ENCODE data around the gene LNPEP.

The LNPEP gene

DNA sequence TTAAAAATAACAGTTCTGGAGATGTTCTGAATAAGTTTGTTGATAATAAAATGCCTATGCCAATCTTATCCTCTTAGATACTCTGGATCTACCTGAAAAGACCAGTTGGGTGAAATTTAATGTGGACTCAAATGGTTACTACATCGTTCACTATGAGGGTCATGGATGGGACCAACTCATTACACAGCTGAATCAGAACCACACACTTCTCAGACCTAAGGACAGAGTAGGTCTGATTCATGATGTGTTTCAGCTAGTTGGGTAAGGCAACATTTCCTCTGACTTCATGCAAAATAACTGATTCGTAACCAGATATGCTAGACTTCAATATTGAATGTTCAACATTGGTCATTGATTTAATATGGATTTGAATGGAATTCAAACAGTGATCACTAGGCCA is 32.6 kb upstream of the LNPEP start:
- no peaks in the 10 kb centered on the region for H3K36me3 ChIP-seq (ENCODE audit: insufficient read depth, insufficient read length, low read length)
- H3K27me3 ChIP-seq (ENCODE audit: insufficient read depth, insufficient read length): no peaks in the 10 kb centered on the region
- DNase-seq (ENCODE audit: low read depth, low spot score): no peak
- H3K9ac ChIP-seq (ENCODE audit: insufficient read length, low read depth): no peak overlapping the region
- TF ChIP-seq YY1 (IDR thresholded peaks at IDR 0.05; ENCODE audit: insufficient read depth, insufficient read length) (no peak), SUZ12 (IDR thresholded peaks at IDR 0.05; ENCODE audit: extremely low read depth, insufficient read depth, insufficient read length) (no peak), ZNF274 (IDR thresholded peaks at IDR 0.05; ENCODE audit: low read depth, low read length) (no peak)
- no peaks in the 10 kb centered on the region for H3K4me1 ChIP-seq (ENCODE audit: insufficient read depth, insufficient read length)
- H3K4me3 ChIP-seq (ENCODE audit: insufficient read length, low read depth): no peak overlapping the region
- H3K9me3 ChIP-seq (ENCODE audit: insufficient read depth, low read length): no peaks in the 10 kb centered on the region

DNA sequence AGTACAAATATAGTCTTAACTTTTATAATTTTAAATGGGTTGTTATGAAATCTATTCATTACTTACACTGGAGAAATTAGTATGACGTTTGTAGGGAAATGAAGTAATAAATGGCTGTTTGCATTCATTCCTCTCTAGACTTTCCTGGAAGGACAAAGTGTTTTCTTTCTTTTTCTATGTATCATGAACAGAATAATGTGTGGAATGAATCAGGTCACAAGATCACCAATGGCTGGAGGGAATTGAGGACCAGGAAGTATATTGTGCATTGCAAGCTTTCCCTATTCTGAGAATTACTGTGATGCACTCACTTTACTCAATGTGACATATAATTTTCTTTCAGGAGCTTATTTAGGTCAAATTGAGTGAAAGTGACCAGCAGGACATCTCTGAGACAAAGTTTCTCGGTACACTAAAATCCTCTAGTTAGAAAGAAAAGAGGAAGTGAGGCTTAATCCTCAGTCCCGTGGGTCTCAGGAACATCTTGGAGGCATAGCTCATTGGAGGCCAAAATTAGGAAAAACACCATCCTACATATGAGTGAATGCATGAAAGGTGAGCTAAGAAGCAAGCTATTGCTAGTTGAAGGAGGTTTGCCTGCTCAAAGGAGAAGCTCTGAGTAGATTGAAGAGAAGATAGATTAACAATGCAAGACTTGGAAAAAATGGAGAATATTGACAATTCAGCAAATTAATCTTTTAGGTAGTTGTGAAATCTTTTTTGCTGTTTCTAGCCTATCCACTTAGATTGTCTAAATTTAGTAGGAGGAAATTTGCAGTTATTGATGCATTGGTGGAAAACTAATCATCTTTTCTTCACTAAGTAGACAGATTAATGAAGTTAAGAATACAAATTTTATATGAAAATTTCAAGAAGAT is 31.6 kb upstream of the LNPEP start:
- no peaks in the 10 kb centered on the region for H3K27me3 ChIP-seq (ENCODE audit: insufficient read depth, insufficient read length)
- no peaks in the 10 kb centered on the region for H3K4me1 ChIP-seq (ENCODE audit: insufficient read depth, insufficient read length)
- H3K9ac ChIP-seq (ENCODE audit: insufficient read length, low read depth): no peak overlapping the region
- TF ChIP-seq YY1 (IDR thresholded peaks at IDR 0.05; ENCODE audit: insufficient read depth, insufficient read length): no peak
- TF ChIP-seq SUZ12 (IDR thresholded peaks at IDR 0.05; ENCODE audit: extremely low read depth, insufficient read depth, insufficient read length): no peak
- TF ChIP-seq ZNF274 (IDR thresholded peaks at IDR 0.05; ENCODE audit: low read depth, low read length): no peak
- no peak overlapping the region for H3K4me3 ChIP-seq (ENCODE audit: insufficient read length, low read depth)
- DNase-seq (ENCODE audit: low read depth, low spot score): no peak
- H3K9me3 ChIP-seq (ENCODE audit: insufficient read depth, low read length): no peaks in the 10 kb centered on the region
- H3K36me3 ChIP-seq (ENCODE audit: insufficient read depth, insufficient read length, low read length): no peaks in the 10 kb centered on the region

DNA sequence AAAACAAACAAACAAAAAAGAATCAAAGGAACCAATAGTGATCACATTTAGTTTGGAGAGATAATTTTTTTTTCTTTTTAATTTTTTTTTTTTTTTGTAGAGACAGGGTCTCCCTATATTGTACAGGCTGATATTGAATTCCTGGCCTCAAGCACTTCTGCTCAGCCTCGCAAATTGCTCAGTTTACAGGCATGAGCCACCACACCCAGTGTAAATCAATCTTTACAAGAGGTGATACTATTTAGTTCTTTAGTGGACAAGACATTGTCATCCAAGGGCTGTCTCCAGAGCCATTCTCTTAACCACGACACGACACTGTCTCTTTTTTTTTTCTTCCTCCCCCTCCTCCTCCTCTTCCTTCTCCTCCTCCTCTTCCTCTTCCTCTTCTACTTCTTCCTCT is 30.0 kb upstream of the LNPEP start:
- Histone ChIP-seq H3K4me3 (ENCODE audit: insufficient read length, low read depth) (no peak overlapping the region), H3K36me3 (ENCODE audit: insufficient read depth, insufficient read length, low read length) (no peaks in the 10 kb centered on the region), H3K9ac (ENCODE audit: insufficient read length, low read depth) (no peak overlapping the region), H3K27me3 (ENCODE audit: insufficient read depth, insufficient read length) (no peaks in the 10 kb centered on the region), H3K9me3 (ENCODE audit: insufficient read depth, low read length) (no peaks in the 10 kb centered on the region), H3K4me1 (ENCODE audit: insufficient read depth, insufficient read length) (no peaks in the 10 kb centered on the region)
- no peak for DNase-seq (ENCODE audit: low read depth, low spot score)
- TF ChIP-seq SUZ12 (IDR thresholded peaks at IDR 0.05; ENCODE audit: extremely low read depth, insufficient read depth, insufficient read length) (no peak), ZNF274 (IDR thresholded peaks at IDR 0.05; ENCODE audit: low read depth, low read length) (no peak), YY1 (IDR thresholded peaks at IDR 0.05; ENCODE audit: insufficient read depth, insufficient read length) (no peak)

DNA sequence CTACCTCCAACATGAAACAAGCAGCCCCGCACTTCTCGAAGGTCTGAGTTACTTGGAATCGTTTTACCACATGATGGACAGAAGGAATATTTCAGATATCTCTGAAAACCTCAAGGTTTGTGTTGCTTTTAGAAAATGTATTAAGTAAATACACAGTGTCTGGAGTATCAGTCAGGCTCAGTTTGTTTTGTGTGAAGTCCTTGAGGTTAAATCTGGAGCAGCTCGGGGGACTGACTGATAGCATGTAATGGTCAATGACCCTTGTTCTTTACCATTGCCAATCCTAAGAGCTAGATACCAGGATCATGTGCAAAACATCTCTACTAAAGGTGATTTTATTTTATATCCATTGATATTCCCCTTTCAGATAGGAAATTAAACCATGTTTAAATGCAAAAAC is 26.9 kb upstream of the LNPEP start:
- H3K4me3 ChIP-seq (ENCODE audit: insufficient read length, low read depth): no peak overlapping the region
- no peaks in the 10 kb centered on the region for H3K4me1 ChIP-seq (ENCODE audit: insufficient read depth, insufficient read length)
- no peak for TF ChIP-seq SUZ12 (IDR thresholded peaks at IDR 0.05; ENCODE audit: extremely low read depth, insufficient read depth, insufficient read length)
- TF ChIP-seq YY1 (IDR thresholded peaks at IDR 0.05; ENCODE audit: insufficient read depth, insufficient read length): no peak
- no peak for TF ChIP-seq ZNF274 (IDR thresholded peaks at IDR 0.05; ENCODE audit: low read depth, low read length)
- H3K9ac ChIP-seq (ENCODE audit: insufficient read length, low read depth): no peak overlapping the region
- no peaks in the 10 kb centered on the region for H3K36me3 ChIP-seq (ENCODE audit: insufficient read depth, insufficient read length, low read length)
- no peaks in the 10 kb centered on the region for H3K9me3 ChIP-seq (ENCODE audit: insufficient read depth, low read length)
- no peaks in the 10 kb centered on the region for H3K27me3 ChIP-seq (ENCODE audit: insufficient read depth, insufficient read length)
- DNase-seq (ENCODE audit: low read depth, low spot score): no peak

DNA sequence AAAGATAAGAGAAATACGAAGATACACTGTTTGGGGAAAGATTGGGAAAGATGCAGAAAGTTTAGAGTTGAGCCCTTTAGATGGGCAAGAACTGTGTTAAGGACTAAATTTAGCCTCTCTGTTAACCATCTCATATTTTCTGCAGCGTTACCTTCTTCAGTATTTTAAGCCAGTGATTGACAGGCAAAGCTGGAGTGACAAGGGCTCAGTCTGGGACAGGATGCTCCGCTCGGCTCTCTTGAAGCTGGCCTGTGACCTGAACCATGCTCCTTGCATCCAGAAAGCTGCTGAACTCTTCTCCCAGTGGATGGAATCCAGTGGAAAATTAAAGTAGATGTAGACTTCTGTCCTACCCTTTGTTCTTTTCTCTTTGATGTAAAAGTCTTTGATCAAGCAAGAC is 26.4 kb upstream of the LNPEP start:
- Histone ChIP-seq H3K36me3 (ENCODE audit: insufficient read depth, insufficient read length, low read length) (no peaks in the 10 kb centered on the region), H3K9me3 (ENCODE audit: insufficient read depth, low read length) (no peaks in the 10 kb centered on the region)
- TF ChIP-seq ZNF274 (IDR thresholded peaks at IDR 0.05; ENCODE audit: low read depth, low read length) (no peak), SUZ12 (IDR thresholded peaks at IDR 0.05; ENCODE audit: extremely low read depth, insufficient read depth, insufficient read length) (no peak), YY1 (IDR thresholded peaks at IDR 0.05; ENCODE audit: insufficient read depth, insufficient read length) (no peak)

DNA sequence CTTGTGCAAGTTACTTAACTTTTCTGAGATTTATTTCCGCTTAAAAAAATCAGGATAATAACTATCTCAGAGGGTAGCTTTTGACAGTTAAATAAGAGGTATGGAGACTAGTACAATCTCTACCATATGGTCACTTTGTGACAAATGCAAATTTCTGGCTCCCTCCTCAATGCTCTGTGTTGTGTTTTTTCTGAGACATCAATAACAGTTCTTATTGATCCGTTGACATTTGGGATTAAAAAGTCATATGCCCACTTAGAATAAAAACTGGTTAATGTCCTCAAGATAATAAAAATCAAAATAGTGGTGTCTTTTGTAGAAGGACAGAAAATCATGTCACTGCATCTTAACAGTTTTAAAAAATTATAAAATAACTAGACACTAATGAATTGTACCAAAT is 24.7 kb upstream of the LNPEP start:
- no peaks in the 10 kb centered on the region for H3K9me3 ChIP-seq (ENCODE audit: insufficient read depth, low read length)
- H3K36me3 ChIP-seq (ENCODE audit: insufficient read depth, insufficient read length, low read length): no peaks in the 10 kb centered on the region
- no peak overlapping the region for H3K4me3 ChIP-seq (ENCODE audit: insufficient read length, low read depth)
- no peaks in the 10 kb centered on the region for H3K27me3 ChIP-seq (ENCODE audit: insufficient read depth, insufficient read length)
- no peak for DNase-seq (ENCODE audit: low read depth, low spot score)
- no peak for TF ChIP-seq SUZ12 (IDR thresholded peaks at IDR 0.05; ENCODE audit: extremely low read depth, insufficient read depth, insufficient read length)
- TF ChIP-seq YY1 (IDR thresholded peaks at IDR 0.05; ENCODE audit: insufficient read depth, insufficient read length): no peak
- TF ChIP-seq ZNF274 (IDR thresholded peaks at IDR 0.05; ENCODE audit: low read depth, low read length): no peak
- no peak overlapping the region for H3K9ac ChIP-seq (ENCODE audit: insufficient read length, low read depth)
- H3K4me1 ChIP-seq (ENCODE audit: insufficient read depth, insufficient read length): no peaks in the 10 kb centered on the region

More for the DNA sequence above, 26.4 kb upstream of the LNPEP start:
- no peaks in the 10 kb centered on the region for H3K4me1 ChIP-seq (ENCODE audit: insufficient read depth, insufficient read length)
- DNase-seq (ENCODE audit: low read depth, low spot score): no peak
- H3K9ac ChIP-seq (ENCODE audit: insufficient read length, low read depth): no peak overlapping the region
- H3K27me3 ChIP-seq (ENCODE audit: insufficient read depth, insufficient read length): no peaks in the 10 kb centered on the region
- H3K4me3 ChIP-seq (ENCODE audit: insufficient read length, low read depth): no peak overlapping the region

DNA sequence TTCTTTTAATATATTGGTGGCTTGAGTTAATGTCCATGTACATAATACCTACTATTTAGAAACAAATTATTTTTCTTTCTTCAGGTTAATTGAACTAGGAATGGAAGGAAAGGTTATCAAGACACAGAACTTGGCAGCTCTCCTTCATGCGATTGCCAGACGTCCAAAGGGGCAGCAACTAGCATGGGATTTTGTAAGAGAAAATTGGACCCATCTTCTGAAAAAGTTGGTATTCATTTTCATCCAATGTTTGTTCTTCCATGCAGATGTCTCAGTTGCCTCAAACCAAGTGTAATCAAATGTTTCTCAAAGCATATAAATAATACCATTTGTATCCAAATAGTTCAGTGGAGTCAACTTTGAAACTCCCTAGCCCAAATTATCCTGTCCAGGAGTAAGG is 22.6 kb upstream of the LNPEP start:
- H3K36me3 ChIP-seq (ENCODE audit: insufficient read depth, insufficient read length, low read length): no peaks in the 10 kb centered on the region
- no peak overlapping the region for H3K4me3 ChIP-seq (ENCODE audit: insufficient read length, low read depth)
- TF ChIP-seq SUZ12 (IDR thresholded peaks at IDR 0.05; ENCODE audit: extremely low read depth, insufficient read depth, insufficient read length): no peak
- TF ChIP-seq ZNF274 (IDR thresholded peaks at IDR 0.05; ENCODE audit: low read depth, low read length): no peak
- no peak for TF ChIP-seq YY1 (IDR thresholded peaks at IDR 0.05; ENCODE audit: insufficient read depth, insufficient read length)
- no peaks in the 10 kb centered on the region for H3K4me1 ChIP-seq (ENCODE audit: insufficient read depth, insufficient read length)
- no peak for DNase-seq (ENCODE audit: low read depth, low spot score)
- no peaks in the 10 kb centered on the region for H3K27me3 ChIP-seq (ENCODE audit: insufficient read depth, insufficient read length)
- H3K9ac ChIP-seq (ENCODE audit: insufficient read length, low read depth): no peak overlapping the region
- H3K9me3 ChIP-seq (ENCODE audit: insufficient read depth, low read length): no peaks in the 10 kb centered on the region

All from NT2/D1 (cell line).